ENCODE data around the gene SH3D19. TPM values are rescaled to one million over a fixed set of nuclear protein-coding genes. Genes with fewer than 3 reads are reported as not detected.

SH3D19 gene
- total RNA-seq, 1 experiment from 2014 or later: 29.7 TPM

GRCh38 chr4:151152028-151152427 lies 173.4 kb downstream of the SH3D19 start:
- Mint-ChIP-seq H3K4me3 (no peak overlapping the region), H3K9me3 (no peaks in the 10 kb centered on the region), H3K27ac (no peak overlapping the region), H3K27me3 (ENCODE audit: low read depth) (no peaks in the 10 kb centered on the region), H3K4me1 (no peaks in the 10 kb centered on the region), H3K36me3 (ENCODE audit: insufficient read depth in 1 of 3, low read depth in 3 of 3) (peaks cover 10 to 29% (median 17%) of the 10 kb centered on the region in 3 experiments; a peak in 6 of 7 replicates)
- no peak overlapping the region for H2BK12ac ChIP-seq (ENCODE audit: insufficient read length, low read depth, low read length)
- no peak overlapping the region for H4K91ac ChIP-seq (ENCODE audit: insufficient read length, low read depth, low read length)
- WGBS (ENCODE audit: extremely low coverage, insufficient read length, low lambda C conversion rate): no CpG with 5 or more reads among the region's 1 CpG
- H3K23me2 ChIP-seq (ENCODE audit: insufficient read length, low read depth, low read length, poor library complexity, severe bottlenecking): no peaks in the 10 kb centered on the region
- H2AFZ ChIP-seq (ENCODE audit: low read length): no peak overlapping the region
- H2BK15ac ChIP-seq (ENCODE audit: low read depth, low read length): no peak overlapping the region
- H2AK5ac ChIP-seq (ENCODE audit: insufficient read length, low read length): no peak overlapping the region
- H3K4ac ChIP-seq (ENCODE audit: low read depth, low read length): no peak overlapping the region
- H2BK20ac ChIP-seq (ENCODE audit: low read depth, low read length, poor library complexity, severe bottlenecking): no peak overlapping the region
- no peaks in the 10 kb centered on the region for H3K9me3 ChIP-seq (ENCODE audit: control insufficient read depth, low read depth, low read length)
- no peak overlapping the region for H3T11ph ChIP-seq (ENCODE audit: low read length)
- H3K27ac ChIP-seq (ENCODE audit: insufficient read length, low read depth, low read length): no peak overlapping the region
- DNase-seq: no peak
- H3K18ac ChIP-seq (ENCODE audit: insufficient read length, low read depth, low read length): no peak overlapping the region
- no peak overlapping the region for H4K8ac ChIP-seq (replicated peaks; ENCODE audit: insufficient read length, low read depth, low read length)
- H3K9ac ChIP-seq (ENCODE audit: extremely low read depth, insufficient read length, low read length): no peak overlapping the region
- no peaks in the 10 kb centered on the region for H4K20me1 ChIP-seq (ENCODE audit: control insufficient read depth, insufficient read depth, insufficient read length)
- H3K79me2 ChIP-seq (ENCODE audit: insufficient read depth, low read length): no peaks in the 10 kb centered on the region
- no peak for TF ChIP-seq CTCF (conservative IDR thresholded peaks at IDR 0.05)
- no peaks in the 10 kb centered on the region for H3K4me1 ChIP-seq (ENCODE audit: insufficient read depth, low read length)
- H4K5ac ChIP-seq (ENCODE audit: insufficient read length, low read depth, low read length): no peak overlapping the region
- no peak overlapping the region for H3K14ac ChIP-seq (ENCODE audit: insufficient read depth, low read length)
- H2BK120ac ChIP-seq (ENCODE audit: low read depth, low read length, poor library complexity, severe bottlenecking): no peak overlapping the region
- H3K56ac ChIP-seq (ENCODE audit: insufficient read length, low read depth, low read length): no peak overlapping the region
- H3K4me2 ChIP-seq (ENCODE audit: insufficient read depth, insufficient read length, low read length): no peak overlapping the region
- no peak overlapping the region for H3K23ac ChIP-seq (ENCODE audit: insufficient read length, low read depth, low read length)
- H3K27me3 ChIP-seq (ENCODE audit: insufficient read depth, low read length): no peaks in the 10 kb centered on the region
- no peak overlapping the region for H2BK5ac ChIP-seq (ENCODE audit: insufficient read length, low read length)
- H3K79me1 ChIP-seq (ENCODE audit: insufficient read depth, low read depth, low read length, poor library complexity, severe bottlenecking): no peaks in the 10 kb centered on the region

Data from H9 (cell line).